ENCODE measurements around the gene FAM13C. TPM values are rescaled to one million over a fixed set of nuclear protein-coding genes. Genes with fewer than 3 reads are reported as not detected.

FAM13C gene
- total RNA-seq, 3 donors from 2014 or later: 6.9 to 17.8 (median 13.9) TPM

- H3K36me3 ChIP-seq: no peaks in the 10 kb centered on the region
- intact Hi-C loops (cut with DNase I; ENCODE audit: low total_unique reads): no loop called here
- TF ChIP-seq CTCF (IDR thresholded peaks at IDR 0.05): no peak
- no peak for TF ChIP-seq POLR2A (IDR thresholded peaks at IDR 0.05)
- TF ChIP-seq POLR2AphosphoS5 (IDR thresholded peaks at IDR 0.05): no peak
- no peaks in the 10 kb centered on the region for H3K9me3 ChIP-seq
- no peak for DNase-seq (ENCODE audit: low spot score in 2 of 2)
- no peaks in the 10 kb centered on the region for H3K27me3 ChIP-seq
- H3K27ac ChIP-seq: no peak overlapping the region
- no peaks in the 10 kb centered on the region for H3K4me1 ChIP-seq
- H3K4me3 ChIP-seq: no peak overlapping the region
Observed at GRCh38 chr10:59304521-59305097, 57.7 kb downstream of the FAM13C start.

- DNase-seq (ENCODE audit: low spot score in 2 of 2): no peak
- Histone ChIP-seq H3K27ac (no peak overlapping the region), H3K36me3 (no peaks in the 10 kb centered on the region), H3K4me3 (no peak overlapping the region), H3K27me3 (no peaks in the 10 kb centered on the region), H3K4me1 (no peaks in the 10 kb centered on the region), H3K9me3 (no peaks in the 10 kb centered on the region)
- intact Hi-C loops (cut with DNase I; ENCODE audit: low total_unique reads): no loop called here
- TF ChIP-seq POLR2A (IDR thresholded peaks at IDR 0.05) (no peak), CTCF (IDR thresholded peaks at IDR 0.05) (no peak), POLR2AphosphoS5 (IDR thresholded peaks at IDR 0.05) (no peak)
Observed at GRCh38 chr10:59303018-59303417, 59.3 kb downstream of the FAM13C start.

DNA sequence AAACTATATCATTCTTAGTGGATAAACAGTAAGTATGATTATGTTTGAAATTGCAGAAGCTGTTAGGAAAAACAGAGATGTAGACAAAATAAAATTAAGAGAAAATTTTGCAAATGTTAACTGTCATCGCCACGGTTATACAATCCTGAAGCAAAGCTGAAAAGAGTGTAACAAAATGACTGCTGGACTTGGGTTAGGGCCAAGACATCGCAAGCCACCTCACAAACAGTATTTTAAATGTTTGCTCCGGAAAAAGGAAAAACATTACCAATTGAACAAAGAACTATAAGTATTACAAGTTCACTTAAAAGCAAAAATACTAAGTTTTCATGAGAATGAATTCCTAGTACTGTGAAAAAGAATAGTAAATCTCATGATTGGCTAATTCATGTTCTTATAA lies 60.0 kb downstream of the FAM13C start:
- Histone ChIP-seq H3K9me3 (no peaks in the 10 kb centered on the region), H3K4me1 (no peaks in the 10 kb centered on the region), H3K27ac (no peak overlapping the region), H3K27me3 (no peaks in the 10 kb centered on the region), H3K36me3 (no peaks in the 10 kb centered on the region), H3K4me3 (no peak overlapping the region)
- TF ChIP-seq CTCF (IDR thresholded peaks at IDR 0.05) (no peak), POLR2A (IDR thresholded peaks at IDR 0.05) (no peak), POLR2AphosphoS5 (IDR thresholded peaks at IDR 0.05) (no peak)
- intact Hi-C loops (cut with DNase I; ENCODE audit: low total_unique reads): no loop called here
- DNase-seq (ENCODE audit: low spot score in 2 of 2): no peak

- intact Hi-C loops (cut with DNase I; ENCODE audit: low total_unique reads): no loop called here
- no peak overlapping the region for H3K27ac ChIP-seq
Observed at GRCh38 chr10:59301067-59301754, 61.1 kb downstream of the FAM13C start.

More at GRCh38 chr10:59301067-59301754, 61.1 kb downstream of the FAM13C start:
- H3K36me3 ChIP-seq: no peaks in the 10 kb centered on the region
- H3K4me3 ChIP-seq: no peak overlapping the region
- no peaks in the 10 kb centered on the region for H3K9me3 ChIP-seq
- no peaks in the 10 kb centered on the region for H3K4me1 ChIP-seq
- TF ChIP-seq POLR2A (IDR thresholded peaks at IDR 0.05) (no peak), POLR2AphosphoS5 (IDR thresholded peaks at IDR 0.05) (no peak), CTCF (IDR thresholded peaks at IDR 0.05) (no peak)
- no peaks in the 10 kb centered on the region for H3K27me3 ChIP-seq
- no peak for DNase-seq (ENCODE audit: low spot score in 2 of 2)
